Common myeloid progenitor, CD34-positive (primary cell): ENCODE results near the gene FOXP1.

ENCODE experiments used
- CTCF ChIA-PET: fragments of 350-600 bp; sonication (Branson Sonifier 250); formaldehyde crosslinking; loops from one replicate; lab custom pipeline; 2021; ENCODE audit warnings: antibody characterized with exemption; lab: Charles Lee
- POLR2A ChIA-PET: fragments of 350-600 bp; sonication (Branson Sonifier 250); formaldehyde crosslinking; loops from one replicate; lab custom pipeline; 2021; ENCODE audit warnings: antibody characterized with exemption; lab: Charles Lee
- DNase-seq, 3 donors: peaks; one replicate each; pipeline versions ENCODE4 v3.0.0 to v3.0.0-alpha.2; 2013
- H3K27ac ChIP-seq, 2 experiments: 1 replicate in 1 of 2; 2 replicates in 1 of 2; pipeline ENCODE4 v1.7.0; 2013; ENCODE audit warnings: inconsistent platforms in 2 of 2, low read length in 2 of 2, mild to moderate bottlenecking in 2 of 2, low read depth in 1 of 2, moderate library complexity in 1 of 2; ENCODE audit not compliant: severe bottlenecking in 2 of 2, insufficient read depth in 1 of 2, poor library complexity in 1 of 2
- H3K27me3 ChIP-seq, 5 experiments: replicated peaks in 2 of 5; 1 replicate in 3 of 5; 2 replicates in 2 of 5; pipeline versions ENCODE4 v1.6.1 to v1.7.0; 2013; ENCODE audit warnings: low read length in 4 of 5, mild to moderate bottlenecking in 2 of 5, moderate library complexity in 2 of 5, inconsistent platforms in 1 of 5; ENCODE audit not compliant: insufficient read depth in 5 of 5, control insufficient read depth in 4 of 5
- H3K36me3 ChIP-seq, 4 experiments: 1 replicate in 2 of 4; 2 replicates in 2 of 4; pipeline versions ENCODE4 v1.6.1 to v1.7.0; 2013; ENCODE audit warnings: low read length in 3 of 4, control low read depth in 1 of 4, mild to moderate bottlenecking in 1 of 4; ENCODE audit not compliant: control insufficient read depth in 4 of 4, insufficient read depth in 4 of 4
- H3K4me1 ChIP-seq, 4 experiments: 1 replicate in 3 of 4; 2 replicates in 1 of 4; pipeline versions ENCODE4 v1.6.1 to v1.7.1; 2013; ENCODE audit warnings: low read length in 3 of 4, mild to moderate bottlenecking in 3 of 4, control low read depth in 1 of 4, inconsistent platforms in 1 of 4, moderate library complexity in 1 of 4; ENCODE audit not compliant: control insufficient read depth in 4 of 4, insufficient read depth in 4 of 4; ENCODE audit errors: control extremely low read depth in 1 of 4
- H3K4me3 ChIP-seq, 7 experiments: 1 replicate in 4 of 7; 2 replicates in 3 of 7; pipeline versions ENCODE4 v1.5.1 to v1.7.0; 2013; ENCODE audit warnings: mild to moderate bottlenecking in 7 of 7, low read length in 6 of 7, moderate library complexity in 6 of 7, inconsistent platforms in 2 of 7, low read depth in 2 of 7, control low read depth in 1 of 7; ENCODE audit not compliant: insufficient read depth in 4 of 7, control insufficient read depth in 1 of 7; ENCODE audit errors: extremely low read depth in 1 of 7
- H3K9me3 ChIP-seq, 5 experiments: 1 replicate in 4 of 5; 2 replicates in 1 of 5; pipeline versions ENCODE4 v1.6.1 to v1.7.1; 2013; ENCODE audit warnings: low read length in 4 of 5, mild to moderate bottlenecking in 2 of 5, inconsistent platforms in 1 of 5, low read depth in 1 of 5, moderate library complexity in 1 of 5; ENCODE audit not compliant: control insufficient read depth in 4 of 5, insufficient read depth in 2 of 5; ENCODE audit errors: control extremely low read depth in 1 of 5
- WGBS: methylation state at CpG from one replicate; pipeline ENCODE4 v1.1.5; 2013; ENCODE audit not compliant: insufficient coverage; 5-methylcytosine and 5-hydroxymethylcytosine counted together

Gene FOXP1

DNA sequence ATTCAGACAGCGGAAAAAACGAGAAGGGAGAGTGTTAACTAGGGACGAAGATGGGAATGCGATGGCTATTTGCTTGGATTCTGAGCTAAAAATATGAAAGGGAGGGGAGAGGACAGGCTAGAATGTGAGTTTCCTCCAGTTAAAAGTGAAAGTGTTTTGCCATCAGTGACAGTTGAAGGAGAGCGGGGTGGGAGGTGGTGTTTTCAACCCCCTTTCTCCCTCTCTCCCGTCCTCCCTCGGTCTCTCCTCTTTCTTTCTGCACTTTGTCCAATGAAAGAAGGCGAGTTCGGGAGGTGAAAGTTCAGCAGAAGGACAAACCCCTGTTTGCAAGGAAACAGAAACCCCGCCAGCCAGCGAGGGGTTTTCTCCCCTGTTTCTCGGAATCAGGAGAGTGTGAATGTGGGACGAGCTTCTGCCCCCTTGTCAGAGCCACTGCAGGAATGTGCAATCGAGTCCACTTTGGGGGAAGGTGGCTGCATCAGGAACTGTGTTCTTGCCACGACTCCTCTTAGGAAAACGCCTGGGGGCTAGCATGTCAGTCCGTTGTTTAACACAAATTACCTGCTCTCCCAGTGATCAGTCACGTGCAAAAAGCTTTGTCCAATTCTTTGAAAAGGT lies 975 bp upstream of the FOXP1 start:
- Histone ChIP-seq H3K27ac (peak overlapping the region; percentile 92 to 95), H3K27me3 (no peaks in the 10 kb centered on the region), H3K4me3 (peak overlapping the region; percentile 52 to 98 (median 95)), H3K4me1 (peaks cover 22 to 41% (median 32%) of the 10 kb centered on the region in 4 experiments), H3K9me3 (no peaks in the 10 kb centered on the region), H3K36me3 (no peaks in the 10 kb centered on the region)
- ChIA-PET POLR2A (interaction anchor here (0.6 to 3.0 kb wide), 6 partner anchors 41 to 454 kb away, joined by 3 to 11 read pairs (median 4); no protein-coding TSS in a partner anchor), CTCF (interaction anchor here (0.7 to 2.7 kb wide), 4 partner anchors 132 to 577 kb away, joined by 3 to 7 read pairs (median 3); no protein-coding TSS in a partner anchor)
- peak; percentile 58 to 84 (median 80) for DNase-seq
- 0% methylated on average over 9 of the region's 18 CpGs for WGBS

DNA sequence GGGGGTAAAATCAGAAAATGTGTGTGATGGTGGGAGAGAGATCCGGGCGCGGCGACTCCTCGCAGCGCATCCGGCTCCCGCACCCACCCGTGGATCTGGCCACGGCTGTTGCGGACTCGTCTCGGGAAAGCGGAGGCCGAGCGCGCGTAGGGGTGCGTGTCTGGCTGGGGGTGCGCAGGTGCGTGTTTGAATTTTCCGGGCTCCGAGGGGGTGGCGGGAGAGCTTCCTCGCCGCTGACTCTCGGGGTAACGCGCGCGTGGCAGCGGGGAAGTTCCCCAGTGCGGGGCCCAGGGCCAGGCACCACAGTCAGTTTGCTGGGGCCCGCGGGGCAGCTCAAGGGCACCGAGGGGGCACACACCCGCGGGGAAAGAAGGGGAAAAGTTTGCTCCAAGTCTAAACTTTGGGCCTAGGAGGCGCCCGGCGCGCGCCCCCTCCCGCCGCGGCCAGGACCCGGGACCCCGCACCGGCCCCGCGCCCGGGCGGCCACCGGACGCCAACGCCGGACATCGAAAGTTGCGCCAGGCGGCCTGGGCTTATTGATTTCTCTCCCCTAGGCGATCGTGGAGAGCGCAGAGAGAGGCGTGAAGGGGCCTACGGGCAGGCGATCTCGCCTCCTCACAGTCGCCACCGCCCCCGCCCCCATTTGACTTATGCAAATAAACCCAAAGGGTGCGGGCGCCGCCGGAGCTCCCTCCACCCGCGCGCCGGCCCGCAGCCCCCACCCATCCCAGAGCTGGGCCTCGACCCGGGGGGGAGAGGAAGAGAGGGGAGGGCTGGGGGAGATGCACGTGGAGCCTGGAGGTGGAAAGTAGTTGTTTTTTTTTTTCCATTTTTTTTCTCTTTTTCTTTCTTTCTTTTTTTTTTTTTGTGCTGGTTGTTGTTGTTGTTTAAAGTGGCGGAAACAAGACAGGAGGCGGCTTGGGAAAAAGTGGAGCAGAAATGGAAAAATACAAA lies 639 bp downstream of the FOXP1 start:
- no peaks in the 10 kb centered on the region for H3K9me3 ChIP-seq
- no peaks in the 10 kb centered on the region for H3K36me3 ChIP-seq
- peaks cover 25 to 51% (median 45%) of the 10 kb centered on the region in 4 experiments for H3K4me1 ChIP-seq
- CTCF ChIA-PET, result interaction anchor here (0.6 to 1.5 kb wide), 8 partner anchors 14 to 166 kb away, joined by 3 to 4 read pairs (median 3); no protein-coding TSS in a partner anchor
- POLR2A ChIA-PET, result interaction anchor here (0.7 to 3.0 kb wide), 10 partner anchors 40 to 519 kb away, joined by 3 to 11 read pairs (median 3); no protein-coding TSS in a partner anchor
- DNase-seq, result peak; percentile 74 to 91 (median 86)
- no peaks in the 10 kb centered on the region for H3K27me3 ChIP-seq
- peak overlapping the region; percentile 93 to 95 for H3K27ac ChIP-seq
- WGBS, result under 1% methylated on average over 64 of the region's 84 CpGs
- H3K4me3 ChIP-seq, result peak overlapping the region; percentile 85 to 99 (median 95)

DNA sequence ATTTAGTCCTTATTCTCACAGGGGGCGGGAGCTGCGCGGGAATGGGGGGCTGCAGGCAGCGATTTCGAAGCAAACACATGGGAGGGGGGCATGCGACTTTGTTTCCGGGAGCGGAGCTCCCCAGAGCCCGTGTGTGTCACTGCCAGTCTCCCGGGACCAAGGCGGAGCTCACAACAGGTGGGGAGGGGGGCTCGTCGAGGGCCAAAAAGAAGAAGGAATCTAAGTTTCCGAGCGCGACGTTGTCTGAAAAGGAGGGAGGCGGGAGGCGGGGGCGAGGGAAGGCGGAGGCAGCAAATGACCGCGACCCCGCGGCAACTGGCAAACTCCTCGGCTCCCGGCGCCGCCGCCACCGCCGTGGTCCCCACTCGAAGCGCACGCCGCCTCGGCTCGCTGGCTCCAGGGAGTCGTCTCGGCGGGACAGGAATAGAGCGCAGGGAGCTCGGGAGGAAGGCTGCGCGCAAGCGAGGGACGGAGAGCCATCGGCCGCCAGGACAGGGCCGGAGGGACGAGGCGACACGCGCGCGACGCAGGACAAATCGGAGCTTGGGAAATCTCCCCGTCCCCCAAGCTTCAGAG lies 1.4 kb downstream of the FOXP1 start:
- Histone ChIP-seq H3K4me3 (peak overlapping the region; percentile 85 to 99 (median 95)), H3K9me3 (no peaks in the 10 kb centered on the region), H3K27me3 (no peaks in the 10 kb centered on the region), H3K36me3 (no peaks in the 10 kb centered on the region), H3K27ac (peak overlapping the region; percentile 93 to 95), H3K4me1 (peaks cover 32 to 59% (median 52%) of the 10 kb centered on the region in 4 experiments)
- CTCF ChIA-PET, result interaction anchor here (0.7 to 1.3 kb wide), 5 partner anchors 13 to 280 kb away, joined by 3 to 4 read pairs (median 3); no protein-coding TSS in a partner anchor
- WGBS, result under 1% methylated on average over 58 of the region's 59 CpGs
- POLR2A ChIA-PET, result interaction anchor here (0.6 to 3.0 kb wide), 5 partner anchors 39 to 352 kb away, joined by 3 to 11 read pairs (median 3); no protein-coding TSS in a partner anchor
- peak; percentile 82 to 94 (median 93) for DNase-seq

DNA sequence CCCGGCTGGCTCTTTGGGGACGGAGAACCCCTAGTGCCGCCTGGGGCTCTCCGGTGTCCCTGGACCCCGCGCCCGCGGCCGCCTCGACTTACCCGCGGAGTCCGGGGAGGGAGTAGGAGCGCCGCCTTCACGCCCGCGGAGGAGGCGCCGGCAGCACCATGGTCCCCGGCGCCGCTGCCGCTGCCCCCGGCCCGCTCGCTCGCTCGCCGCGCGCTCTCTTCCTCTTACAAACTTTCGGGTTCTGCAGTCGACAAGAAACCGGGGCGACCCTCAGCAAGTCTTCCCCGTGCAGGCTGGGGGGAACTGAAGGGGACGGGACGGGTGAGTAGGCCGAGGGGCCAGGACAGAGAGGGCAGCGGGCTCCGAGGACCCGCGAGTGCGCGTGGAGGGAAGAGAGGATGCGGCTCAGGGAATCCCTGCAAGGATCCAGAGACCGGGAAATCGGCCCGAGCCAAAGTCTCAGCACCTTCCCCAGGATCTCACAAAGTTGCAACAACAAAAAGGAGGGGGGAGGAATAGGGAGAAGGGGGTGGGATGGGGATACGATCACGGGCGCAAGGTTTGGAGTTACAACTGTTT lies 2.0 kb downstream of the FOXP1 start:
- CTCF ChIA-PET, result interaction anchor here (0.7 to 1.3 kb wide), 3 partner anchors 12 to 280 kb away, joined by 3 read pairs; no protein-coding TSS in a partner anchor
- H3K4me1 ChIP-seq, result peaks cover 36 to 61% (median 56%) of the 10 kb centered on the region in 4 experiments
- H3K4me3 ChIP-seq, result peak overlapping the region; percentile 85 to 99 (median 95)
- no peaks in the 10 kb centered on the region for H3K36me3 ChIP-seq
- H3K9me3 ChIP-seq, result no peaks in the 10 kb centered on the region
- H3K27me3 ChIP-seq, result no peaks in the 10 kb centered on the region
- POLR2A ChIA-PET, result interaction anchor here (0.6 to 3.0 kb wide), 4 partner anchors 39 to 316 kb away, joined by 3 to 11 read pairs (median 3); no protein-coding TSS in a partner anchor
- 0% methylated on average over 50 of the region's 53 CpGs for WGBS
- H3K27ac ChIP-seq, result peak overlapping the region; percentile 93 to 95
- peak in 2 of 3 donors; percentile 61 to 72 for DNase-seq

DNA sequence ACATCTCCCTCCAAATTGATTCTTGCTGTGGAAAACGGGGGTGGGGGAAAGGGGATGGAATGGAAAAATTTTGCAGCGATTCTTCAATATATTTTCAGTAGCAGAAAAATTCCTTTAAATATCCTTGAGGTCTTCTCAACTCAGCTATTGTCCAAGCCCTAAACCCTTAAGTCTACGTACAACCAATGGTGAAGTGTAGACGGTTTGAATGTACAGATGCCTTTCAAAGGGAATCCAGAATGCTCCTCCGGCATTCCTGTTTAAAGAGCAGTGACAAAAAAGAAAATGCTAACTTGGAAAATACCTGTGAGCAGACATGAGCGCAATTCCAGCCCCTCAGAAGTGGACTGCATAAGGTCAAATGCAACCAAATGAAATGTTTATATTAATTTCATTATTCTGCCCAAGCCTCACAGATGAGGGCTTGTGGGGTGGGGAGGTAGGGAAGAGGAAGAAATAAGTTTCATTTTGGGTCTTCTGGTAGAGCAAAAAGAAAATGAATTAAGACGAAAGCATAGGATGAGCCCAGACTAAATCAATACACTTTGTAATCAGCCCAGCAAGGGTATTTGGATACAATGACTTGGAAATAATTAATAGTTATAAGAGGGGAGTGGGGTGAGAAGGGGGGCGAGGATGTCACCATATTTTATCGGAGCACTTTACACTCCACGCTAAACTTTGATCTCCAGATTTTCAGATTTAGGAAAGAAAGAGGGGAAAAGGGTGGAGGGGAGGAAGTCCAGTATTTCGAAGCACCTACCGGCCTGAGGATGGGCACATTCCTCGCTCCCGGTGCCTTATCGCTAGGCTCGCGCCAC lies 2.7 kb downstream of the FOXP1 start:
- ChIA-PET POLR2A (interaction anchor here (0.6 kb wide), 1 partner anchor 183 kb away, joined by 3 read pairs; no protein-coding TSS in a partner anchor), CTCF (interaction anchor here (1.7 kb wide), 1 partner anchor 31 kb away, joined by 8 read pairs; no protein-coding TSS in a partner anchor)
- H3K27me3 ChIP-seq, result no peaks in the 10 kb centered on the region
- H3K36me3 ChIP-seq, result no peaks in the 10 kb centered on the region
- peak overlapping the region; percentile 93 to 95 for H3K27ac ChIP-seq
- H3K9me3 ChIP-seq, result no peaks in the 10 kb centered on the region
- H3K4me3 ChIP-seq, result peak overlapping the region; percentile 85 to 99 (median 95)
- 0% methylated on average over 9 of the region's 17 CpGs for WGBS
- peaks cover 35 to 61% (median 57%) of the 10 kb centered on the region in 4 experiments for H3K4me1 ChIP-seq
- DNase-seq, result peak in 1 of 3 donors; percentile 28
